H1 (cell line): ENCODE measurements around the gene PTTG1IP. TPM values are rescaled to one million over a fixed set of nuclear protein-coding genes. Genes with fewer than 3 reads are reported as not detected.

ENCODE experiments used
- CTCF ChIA-PET: fragments of 300-600 bp; sonication (Branson Sonifier 250); formaldehyde crosslinking; loops from one replicate; lab custom pipeline; 2021; ENCODE audit not compliant: partially characterized antibody; lab: Charles Lee
- POLR2A ChIA-PET: fragments of 300-600 bp; sonication (Branson Sonifier 250); formaldehyde crosslinking; loops from one replicate; lab custom pipeline; 2021; ENCODE audit warnings: inconsistent platforms; ENCODE audit not compliant: partially characterized antibody; lab: Charles Lee
- DNase-seq, 2 experiments: peaks; one replicate each; pipeline versions ENCODE4 v3.0.0 to v3.0.0-alpha.2; 2010 to 2022; ENCODE audit warnings: low spot score in 2 of 2, low read depth in 1 of 2, mixed read lengths in 1 of 2
- FAIRE-seq: peaks from 2 replicates; lab custom pipeline; 2011; peaks lifted over from hg19 to GRCh38; lab: Jason Lieb, UNC
- H2AFZ ChIP-seq: 2 replicates; pipeline ENCODE4 v1.8.1; 2012; ENCODE audit warnings: low read length, inconsistent platforms
- H2AK5ac ChIP-seq: 2 replicates; pipeline ENCODE4 v1.6.1; 2013; ENCODE audit warnings: low read depth, low read length
- H2BK120ac ChIP-seq: replicated peaks from 2 replicates; pipeline ENCODE3; 2013; ENCODE audit warnings: low read depth, low read length, inconsistent platforms
- H2BK12ac ChIP-seq: 2 replicates; pipeline ENCODE4 v1.6.1; 2013; ENCODE audit warnings: low read depth, low read length
- H2BK15ac ChIP-seq: 2 replicates; pipeline ENCODE4 v1.6.1; 2013; ENCODE audit warnings: low read length
- H2BK20ac ChIP-seq: 2 replicates; pipeline ENCODE4 v1.6.1; 2013; ENCODE audit warnings: low read length
- H2BK5ac ChIP-seq: 2 replicates; pipeline ENCODE4 v1.6.1; 2013; ENCODE audit warnings: low read depth, low read length
- H3K14ac ChIP-seq: 2 replicates; pipeline ENCODE4 v1.6.1; 2013; ENCODE audit warnings: inconsistent platforms; ENCODE audit not compliant: insufficient read length
- H3K18ac ChIP-seq: 2 replicates; pipeline ENCODE4 v1.6.1; 2013; ENCODE audit warnings: low read length; ENCODE audit errors: extremely low read depth
- H3K23ac ChIP-seq: 2 replicates; pipeline ENCODE4 v1.6.1; 2013; ENCODE audit warnings: inconsistent platforms; ENCODE audit not compliant: insufficient read length
- H3K23me2 ChIP-seq: 2 replicates; pipeline ENCODE4 v1.6.1; 2013; ENCODE audit warnings: low read depth, low read length
- H3K27ac ChIP-seq: 2 replicates; pipeline ENCODE4 v1.6.1; 2011; ENCODE audit warnings: low read depth, low read length, inconsistent platforms
- H3K27me3 ChIP-seq, 4 experiments: replicated peaks in 1 of 4; 1 replicate in 1 of 4; 2 replicates in 3 of 4; pipeline versions ENCODE4 v1.6.1 to v1.8.1; 2011 to 2013; ENCODE audit warnings: low read length in 3 of 4, mild to moderate bottlenecking in 3 of 4, inconsistent platforms in 2 of 4, mixed read lengths in 2 of 4, moderate library complexity in 1 of 4; ENCODE audit not compliant: control insufficient read depth in 3 of 4, insufficient read depth in 3 of 4; ENCODE audit errors: extremely low read depth in 1 of 4
- H3K36me3 ChIP-seq, 4 experiments: 2 replicates each; pipeline versions ENCODE4 v1.6.1 to v1.8.1; 2011 to 2013; ENCODE audit warnings: mild to moderate bottlenecking in 4 of 4, low read length in 3 of 4, moderate library complexity in 2 of 4, control low read depth in 1 of 4, inconsistent platforms in 1 of 4; ENCODE audit not compliant: insufficient read depth in 4 of 4, control insufficient read depth in 2 of 4
- H3K4ac ChIP-seq: replicated peaks from 2 replicates; pipeline ENCODE3; 2013; ENCODE audit warnings: low read length, low read depth, mixed read lengths, inconsistent platforms; ENCODE audit not compliant: insufficient read length
- H3K4me1 ChIP-seq, 4 experiments: replicated peaks in 1 of 4; 1 replicate in 1 of 4; 2 replicates in 3 of 4; pipeline versions ENCODE4 v1.6.1 to v1.8.1; 2011 to 2013; ENCODE audit warnings: low read length in 3 of 4, inconsistent platforms in 2 of 4, mixed read lengths in 1 of 4; ENCODE audit not compliant: insufficient read depth in 4 of 4, control insufficient read depth in 3 of 4
- H3K4me2 ChIP-seq, 2 experiments: 2 replicates each; pipeline versions ENCODE4 v1.6.1 to v1.8.1; 2011 to 2013; ENCODE audit warnings: low read depth in 2 of 2, low read length in 2 of 2, control low read depth in 1 of 2, inconsistent platforms in 1 of 2, mild to moderate bottlenecking in 1 of 2; ENCODE audit not compliant: insufficient read depth in 1 of 2
- H3K4me3 ChIP-seq, 4 experiments: fragments of 200-600, 300-600 bp in 1 of 4; sonication (generic), shearing (Covaris generic), sonication (Bioruptor Twin) in 1 of 4; 2 replicates each; pipeline versions ENCODE4 v1.5.1 to v1.8.1; 2011 to 2016; ENCODE audit warnings: low read length in 4 of 4, low read depth in 3 of 4, control low read depth in 2 of 4, inconsistent platforms in 2 of 4, mild to moderate bottlenecking in 2 of 4, mixed read lengths in 1 of 4, moderate library complexity in 1 of 4; ENCODE audit not compliant: insufficient read depth in 2 of 4; ENCODE audit errors: extremely low read depth in 1 of 4
- H3K56ac ChIP-seq: replicated peaks from 2 replicates; pipeline ENCODE3; 2013; ENCODE audit warnings: low read depth, mild to moderate bottlenecking, mixed read lengths, low read length, inconsistent platforms; ENCODE audit not compliant: insufficient read length
- H3K79me1 ChIP-seq: 2 replicates; pipeline ENCODE4 v1.6.1; 2013; ENCODE audit warnings: low read depth, low read length, control low read depth
- H3K79me2 ChIP-seq, 2 experiments: 2 replicates each; pipeline versions ENCODE4 v1.6.1 to v1.8.1; 2012 to 2013; ENCODE audit warnings: low read length in 2 of 2, mild to moderate bottlenecking in 2 of 2, inconsistent platforms in 1 of 2; ENCODE audit not compliant: insufficient read depth in 2 of 2, control insufficient read depth in 1 of 2
- H3K9ac ChIP-seq, 4 experiments: replicated peaks in 1 of 4; 1 replicate in 1 of 4; 2 replicates in 3 of 4; pipeline versions ENCODE4 v1.6.1 to v1.8.1; 2011 to 2013; ENCODE audit warnings: low read depth in 3 of 4, low read length in 3 of 4, control low read depth in 2 of 4, mild to moderate bottlenecking in 2 of 4, moderate library complexity in 2 of 4, inconsistent platforms in 1 of 4; ENCODE audit errors: extremely low read depth in 1 of 4
- H3K9me3 ChIP-seq, 2 experiments: 2 replicates each; pipeline versions ENCODE4 v1.6.1 to v1.8.1; 2012 to 2013; ENCODE audit warnings: mild to moderate bottlenecking in 2 of 2, moderate library complexity in 2 of 2, control low read depth in 1 of 2, inconsistent platforms in 1 of 2, low read depth in 1 of 2, low read length in 1 of 2, mixed read lengths in 1 of 2; ENCODE audit not compliant: insufficient read depth in 2 of 2
- H4K20me1 ChIP-seq, 2 experiments: replicated peaks in 1 of 2; 2 replicates each; pipeline versions ENCODE3 to v1.8.1; 2011 to 2013; ENCODE audit warnings: inconsistent platforms in 2 of 2, low read length in 2 of 2, mild to moderate bottlenecking in 1 of 2; ENCODE audit not compliant: insufficient read depth in 2 of 2, control insufficient read depth in 1 of 2
- H4K5ac ChIP-seq: 2 replicates; pipeline ENCODE4 v1.6.1; 2013; ENCODE audit warnings: low read length, low read depth, mixed read lengths, inconsistent platforms; ENCODE audit not compliant: insufficient read length
- H4K8ac ChIP-seq: 2 replicates; pipeline ENCODE4 v1.8.0; 2013; ENCODE audit warnings: mild to moderate bottlenecking, moderate library complexity, low read length, inconsistent platforms; ENCODE audit not compliant: insufficient read depth; ENCODE audit errors: extremely low read depth
- H4K91ac ChIP-seq: replicated peaks from 2 replicates; pipeline ENCODE3; 2013; ENCODE audit warnings: low read length, mixed read lengths, inconsistent platforms; ENCODE audit not compliant: insufficient read length
- KDM1A ChIP-seq: fragments of 200-600, 300-600 bp; sonication (generic); IDR thresholded peaks from 2 replicates; pipeline ENCODE4 v1.7.1; 2016; ENCODE audit warnings: mild to moderate bottlenecking, low read length, borderline replicate concordance
- KDM5A ChIP-seq: fragments of 200-600 bp; IDR thresholded peaks from 2 replicates; pipeline ENCODE4 v1.7.1; 2012; ENCODE audit warnings: mild to moderate bottlenecking, low read length, inconsistent platforms, mixed read lengths
- POLR2A ChIP-seq, 2 experiments: IDR thresholded peaks; 1 replicate in 1 of 2; 2 replicates in 1 of 2; pipeline ENCODE4 v1.6.1; 2011; ENCODE audit warnings: low read depth in 2 of 2, low read length in 2 of 2, mild to moderate bottlenecking in 2 of 2; ENCODE audit errors: control extremely low read depth in 1 of 2
- SP4 ChIP-seq: IDR thresholded peaks from 2 replicates; pipeline ENCODE4 v1.6.1; 2012; ENCODE audit warnings: low read length, inconsistent platforms
- WGBS, 2 experiments: shearing (Covaris generic) in 1 of 2; methylation state at CpG; one replicate each; pipeline versions ENCODE4 v1.1.6 to v1.1.7; 2013 to 2015; ENCODE audit warnings: low lambda C conversion rate in 2 of 2, mixed read lengths in 2 of 2, inconsistent platforms in 1 of 2, low coverage in 1 of 2, missing lambda C conversion rate in 1 of 2; ENCODE audit not compliant: insufficient replicate concordance in 2 of 2, insufficient coverage in 1 of 2, insufficient read length in 1 of 2; ENCODE audit errors: extremely low coverage in 1 of 2, missing lambda C conversion rate in 1 of 2; 5-methylcytosine and 5-hydroxymethylcytosine counted together
- polyA plus RNA-seq, 7 experiments: library from polyadenylated mRNA; depleted of rRNA in 3 of 7; stranded (reverse) in 5 of 7; unstranded in 2 of 7; fragments of >200 nt in 5 of 7; fragments of 200-250 nt in 2 of 7; gene quantifications; 1 replicate in 5 of 7; 2 replicates in 1 of 7; 4 replicates in 1 of 7; pipeline versions ENCODE4 v1.2.1 to v1.2.3, GENCODE V29; 2011 to 2013; ENCODE audit warnings: missing spikeins in 2 of 7, mixed read lengths in 2 of 7
- total RNA-seq: library from RNA; stranded (reverse); fragmentation: NEBNext Ultra II Directional; extraction: Animal tissue kit (Norgen Biotek cat#: 25700); gene quantifications from 2 replicates; pipeline ENCODE4 v1.2.1, GENCODE V29; 2021

The PTTG1IP gene
- total and polyA plus RNA-seq, 2 of the 8 experiments (the other 6 are each of a cell fraction or from before 2014, with no cell fraction given), result 90.8 to 130 TPM

DNA sequence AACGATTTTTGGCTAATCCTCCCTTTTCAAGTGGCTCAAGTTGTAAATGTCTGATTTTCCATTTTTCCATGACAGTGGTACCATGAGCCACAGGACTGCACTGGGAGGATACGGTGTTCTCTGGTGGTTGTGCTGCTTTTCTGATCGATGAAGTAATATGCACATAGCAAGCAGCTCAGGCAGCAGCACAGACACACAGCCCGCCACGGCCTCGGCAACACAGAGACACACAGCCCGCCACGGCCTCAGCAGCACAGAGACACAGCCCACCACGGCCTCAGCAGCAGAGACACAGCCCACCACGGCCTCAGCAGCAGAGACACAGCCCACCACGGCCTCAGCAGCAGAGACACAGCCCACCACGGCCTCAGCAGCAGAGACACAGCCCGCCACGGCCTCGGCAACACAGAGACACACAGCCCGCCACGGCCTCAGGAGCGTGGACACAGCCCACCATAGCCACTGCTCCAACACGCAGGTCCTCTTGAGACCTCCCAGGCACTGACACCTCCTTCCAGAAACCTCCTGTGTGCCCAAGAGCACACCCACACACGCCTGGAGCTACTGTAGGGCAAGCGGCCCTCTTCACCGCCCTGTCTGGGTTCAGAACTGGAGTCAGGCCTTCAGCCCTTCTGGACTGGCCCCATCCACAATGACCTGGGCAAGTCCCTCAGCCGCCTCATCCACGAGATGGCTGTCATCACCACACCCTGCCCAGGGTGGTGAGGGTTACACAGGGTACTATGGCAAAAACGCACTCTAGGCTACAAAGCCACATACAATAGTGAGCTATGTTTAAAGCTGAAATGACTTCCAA, 10.4 kb downstream of the PTTG1IP start:
- H2BK5ac ChIP-seq, result no peak overlapping the region
- H4K8ac ChIP-seq, result no peak overlapping the region
- no peaks in the 10 kb centered on the region for H3K9me3 ChIP-seq
- H3K4me1 ChIP-seq, result peaks cover 0 to 14% (median 8%) of the 10 kb centered on the region in 4 experiments; a peak in 5 of 7 replicates
- no peak overlapping the region for H3K18ac ChIP-seq
- H2BK12ac ChIP-seq, result no peak overlapping the region
- H3K36me3 ChIP-seq, result peaks cover 6 to 32% (median 19%) of the 10 kb centered on the region in 4 experiments; a peak in 7 of 8 replicates
- no peak overlapping the region for H2BK120ac ChIP-seq
- no peak overlapping the region for H3K56ac ChIP-seq
- no peak overlapping the region for H3K4me2 ChIP-seq
- peaks cover 6% of the 10 kb centered on the region; the same call in 1 of the 2 replicates for H3K23me2 ChIP-seq
- no peak overlapping the region for H3K4ac ChIP-seq
- DNase-seq (no peak), FAIRE-seq (no peak)
- H3K14ac ChIP-seq, result no peak overlapping the region
- H3K9ac ChIP-seq, result no peak overlapping the region
- no peak overlapping the region for H3K27ac ChIP-seq
- no peaks in the 10 kb centered on the region for H3K27me3 ChIP-seq
- no peak overlapping the region for H2AK5ac ChIP-seq
- POLR2A ChIA-PET, result no interaction called here
- 84% methylated on average over 25 of the region's 25 CpGs; no CpG with 5 or more reads in 1 of the 2 experiments for WGBS, 2 experiments
- H2BK15ac ChIP-seq, result no peak overlapping the region
- no peak overlapping the region for H2BK20ac ChIP-seq
- no peak overlapping the region for H4K91ac ChIP-seq
- CTCF ChIA-PET, result no interaction called here
- peaks cover 27% of the 10 kb centered on the region for H3K79me1 ChIP-seq
- H3K79me2 ChIP-seq, result peaks cover 20 to 83% of the 10 kb centered on the region in 2 experiments
- H3K4me3 ChIP-seq, result no peak overlapping the region
- H4K5ac ChIP-seq, result no peak overlapping the region
- H4K20me1 ChIP-seq, result peaks cover 18 to 54% of the 10 kb centered on the region in 2 experiments
- H3K23ac ChIP-seq, result no peak overlapping the region
- H2AFZ ChIP-seq, result no peak overlapping the region
- TF ChIP-seq POLR2A (IDR thresholded peaks at IDR 0.05; ENCODE audit: control extremely low read depth in 1 of 2, low read depth in 2 of 2, low read length in 2 of 2) (no peak), KDM5A (no peak), SP4 (no peak), KDM1A (no peak)
